Measurements from ENCODE around the gene DMWD. TPM values are rescaled to one million over a fixed set of nuclear protein-coding genes. Genes with fewer than 3 reads are reported as not detected.

DMWD gene
- total RNA-seq, 2 donors from 2014 or later, result 19.7 to 20.4 TPM

DNA sequence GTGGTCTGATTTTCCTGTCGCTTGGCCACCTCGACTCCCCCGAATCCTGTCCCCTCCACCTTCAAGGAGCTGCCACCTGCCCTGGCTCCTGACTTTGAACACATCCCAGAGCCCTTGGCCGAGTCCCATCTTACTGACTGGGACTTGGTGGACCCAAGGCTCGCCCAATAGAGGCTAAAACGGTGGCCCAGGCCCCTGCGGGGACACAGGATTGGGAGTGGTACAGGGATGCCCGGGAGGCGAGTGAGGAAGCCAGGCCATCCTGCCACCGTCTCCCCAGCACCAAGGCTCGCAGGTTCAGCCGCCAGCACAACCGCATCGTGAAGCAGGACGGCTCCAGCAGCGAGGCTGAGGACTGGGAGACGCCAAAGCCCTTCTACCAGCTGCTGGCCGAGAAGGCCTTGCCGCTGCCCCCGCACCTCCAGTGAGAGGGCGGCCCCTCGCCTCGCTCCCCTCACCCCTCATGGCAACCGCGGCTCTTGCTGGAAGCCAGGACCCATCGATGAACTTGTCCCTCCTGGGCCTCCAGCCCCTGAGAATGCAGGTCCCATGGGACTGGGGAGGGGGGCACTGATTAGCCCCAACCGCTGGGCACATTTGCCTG is 28.9 kb downstream of the DMWD start:
- ATAC-seq (no peak), DNase-seq (no peak)
- no peaks in the 10 kb centered on the region for H3K9me3 ChIP-seq
- no peaks in the 10 kb centered on the region for H3K27me3 ChIP-seq
- 59 to 75% methylated on average over 20 of the region's 27 CpGs for WGBS, 2 donors
- H3K27ac ChIP-seq, result no peak overlapping the region
- no peak overlapping the region for H3K4me3 ChIP-seq
- intact Hi-C loops (cut with DNase I), result no loop called here
- TF ChIP-seq, protein P1, sequence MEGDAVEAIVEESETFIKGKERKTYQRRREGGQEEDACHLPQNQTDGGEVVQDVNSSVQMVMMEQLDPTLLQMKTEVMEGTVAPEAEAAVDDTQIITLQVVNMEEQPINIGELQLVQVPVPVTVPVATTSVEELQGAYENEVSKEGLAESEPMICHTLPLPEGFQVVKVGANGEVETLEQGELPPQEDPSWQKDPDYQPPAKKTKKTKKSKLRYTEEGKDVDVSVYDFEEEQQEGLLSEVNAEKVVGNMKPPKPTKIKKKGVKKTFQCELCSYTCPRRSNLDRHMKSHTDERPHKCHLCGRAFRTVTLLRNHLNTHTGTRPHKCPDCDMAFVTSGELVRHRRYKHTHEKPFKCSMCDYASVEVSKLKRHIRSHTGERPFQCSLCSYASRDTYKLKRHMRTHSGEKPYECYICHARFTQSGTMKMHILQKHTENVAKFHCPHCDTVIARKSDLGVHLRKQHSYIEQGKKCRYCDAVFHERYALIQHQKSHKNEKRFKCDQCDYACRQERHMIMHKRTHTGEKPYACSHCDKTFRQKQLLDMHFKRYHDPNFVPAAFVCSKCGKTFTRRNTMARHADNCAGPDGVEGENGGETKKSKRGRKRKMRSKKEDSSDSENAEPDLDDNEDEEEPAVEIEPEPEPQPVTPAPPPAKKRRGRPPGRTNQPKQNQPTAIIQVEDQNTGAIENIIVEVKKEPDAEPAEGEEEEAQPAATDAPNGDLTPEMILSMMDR (IDR thresholded peaks at IDR 0.05), result no peak
- no peak for TF ChIP-seq POLR2A (IDR thresholded peaks at IDR 0.05)
- no peaks in the 10 kb centered on the region for H3K36me3 ChIP-seq (replicated peaks in 1 of 2; ENCODE audit: insufficient read depth in 1 of 2, low read depth in 2 of 2)
- H3K4me1 ChIP-seq, result peaks cover 32% of the 10 kb centered on the region

DNA sequence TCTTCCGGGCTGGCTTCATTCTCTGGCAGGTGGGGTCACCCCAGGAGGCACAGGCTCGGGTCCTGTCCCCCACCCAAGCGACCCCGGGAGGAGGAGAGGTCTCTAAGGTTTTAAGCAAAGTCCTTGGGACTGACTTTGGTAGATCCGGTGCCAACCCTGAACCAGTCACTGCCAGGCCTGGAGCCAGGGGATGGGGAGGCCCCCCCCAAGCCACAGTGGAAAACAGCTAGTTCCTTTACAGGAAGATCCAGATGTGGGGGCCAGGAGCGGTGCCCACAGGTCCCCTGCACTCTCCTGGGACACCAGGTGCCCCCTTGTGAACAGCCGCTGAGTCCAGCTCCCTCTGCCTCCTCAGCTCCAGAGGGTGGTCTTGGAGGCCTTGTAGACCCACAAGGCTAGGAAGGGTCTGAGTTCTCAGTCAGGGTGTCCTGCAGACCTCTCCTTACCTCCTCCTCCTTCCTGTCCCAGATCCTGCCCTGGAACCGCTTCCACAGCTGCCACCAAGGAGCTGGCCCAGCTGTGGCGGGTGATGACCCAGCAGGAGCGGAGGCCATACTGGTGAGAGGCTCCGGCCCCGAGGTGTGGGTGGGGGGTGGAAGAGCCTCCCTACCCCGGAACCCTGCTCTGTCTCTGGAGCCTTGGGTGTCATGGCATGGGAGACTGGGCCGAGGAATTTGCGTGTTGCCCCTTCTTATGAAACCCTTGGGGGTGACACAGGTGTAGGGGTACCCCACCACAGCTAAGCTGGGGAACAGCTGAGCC is 29.6 kb downstream of the DMWD start:
- no peak for ATAC-seq
- TF ChIP-seq POLR2A (IDR thresholded peaks at IDR 0.05), result no peak
- TF ChIP-seq, protein P1 (IDR thresholded peaks at IDR 0.05), result no peak
- peaks cover 32% of the 10 kb centered on the region for H3K4me1 ChIP-seq
- no peak for DNase-seq
- no peak overlapping the region for H3K4me3 ChIP-seq
- H3K36me3 ChIP-seq (replicated peaks in 1 of 2; ENCODE audit: insufficient read depth in 1 of 2, low read depth in 2 of 2), result no peaks in the 10 kb centered on the region
- intact Hi-C loops (cut with DNase I), result no loop called here
- no peaks in the 10 kb centered on the region for H3K9me3 ChIP-seq
- 68 to 83% methylated on average over 7 to 15 of the region's 15 CpGs for WGBS, 2 donors
- H3K27ac ChIP-seq, result no peak overlapping the region
- no peaks in the 10 kb centered on the region for H3K27me3 ChIP-seq

DNA sequence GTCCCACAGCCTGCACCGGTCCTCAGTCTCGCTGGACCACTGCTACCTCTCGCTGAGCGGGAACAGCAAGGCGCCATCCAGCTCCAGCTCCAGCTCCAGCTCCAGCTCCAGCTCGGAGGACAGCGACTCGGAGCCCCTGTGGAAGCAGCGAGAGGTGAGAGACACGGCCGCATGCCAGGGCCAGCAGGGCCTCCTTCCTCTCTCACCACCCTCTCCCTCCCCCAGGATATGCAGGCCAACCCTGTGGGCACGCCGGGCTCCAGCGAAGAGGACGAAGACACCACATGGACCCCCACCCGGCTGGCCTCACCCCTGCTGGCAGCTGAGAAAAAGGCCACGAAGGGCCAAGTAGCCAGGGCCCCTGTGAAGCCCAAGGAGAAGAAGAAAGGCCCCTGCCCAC is 30.9 kb downstream of the DMWD start:
- Histone ChIP-seq H3K36me3 (replicated peaks in 1 of 2; ENCODE audit: insufficient read depth in 1 of 2, low read depth in 2 of 2) (no peaks in the 10 kb centered on the region), H3K9me3 (no peaks in the 10 kb centered on the region), H3K27me3 (no peaks in the 10 kb centered on the region), H3K4me3 (no peak overlapping the region), H3K4me1 (peaks cover 28% of the 10 kb centered on the region), H3K27ac (no peak overlapping the region)
- intact Hi-C loops (cut with DNase I), result no loop called here
- WGBS, 2 donors, result 82 to 85% methylated on average over 11 to 17 of the region's 17 CpGs
- DNase-seq, result no peak
- no peak for ATAC-seq
- TF ChIP-seq, protein P1 (IDR thresholded peaks at IDR 0.05), result no peak
- TF ChIP-seq POLR2A (IDR thresholded peaks at IDR 0.05), result no peak

DNA sequence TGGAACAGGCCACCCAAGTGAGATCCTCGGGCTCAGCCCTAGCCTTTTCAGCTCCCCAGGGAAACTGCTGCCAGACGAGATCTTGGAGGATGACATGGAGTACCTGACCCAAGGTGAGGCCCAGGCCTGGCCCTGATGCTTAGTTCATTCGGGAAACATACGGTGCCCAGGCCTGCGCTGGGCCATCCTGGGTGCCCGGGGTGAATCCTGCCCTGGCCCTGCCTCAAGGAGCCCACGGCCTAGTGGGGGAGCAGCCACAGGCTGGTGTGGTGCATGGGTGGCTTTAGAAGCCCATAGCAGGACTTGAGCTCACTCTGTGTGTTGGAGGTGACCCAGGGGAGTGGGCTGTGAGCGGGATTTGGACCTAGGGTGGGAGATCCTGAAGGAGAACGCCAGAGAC is 33.7 kb downstream of the DMWD start:
- H3K27me3 ChIP-seq, result no peaks in the 10 kb centered on the region
- H3K36me3 ChIP-seq (replicated peaks in 1 of 2; ENCODE audit: insufficient read depth in 1 of 2, low read depth in 2 of 2), result no peaks in the 10 kb centered on the region
- TF ChIP-seq POLR2A (IDR thresholded peaks at IDR 0.05), result no peak
- TF ChIP-seq, protein P1 (IDR thresholded peaks at IDR 0.05), result no peak
- 79 to 80% methylated on average over 2 to 9 of the region's 9 CpGs for WGBS, 2 donors
- intact Hi-C loops (cut with DNase I), result no loop called here
- ATAC-seq, result no peak
- H3K9me3 ChIP-seq, result no peaks in the 10 kb centered on the region
- no peak overlapping the region for H3K4me3 ChIP-seq
- no peaks in the 10 kb centered on the region for H3K4me1 ChIP-seq
- no peak for DNase-seq
- no peak overlapping the region for H3K27ac ChIP-seq
